GM12864 (cell line): Measurements from ENCODE around the gene ELOVL1.

Experiments
- DNase-seq: peaks from one replicate; pipeline ENCODE4 v3.0.0-alpha.2; 2011; ENCODE audit warnings: low read depth
- H3K4me3 ChIP-seq: 2 replicates; pipeline ENCODE4 v1.5.1; 2011; ENCODE audit warnings: mild to moderate bottlenecking, low read depth, low read length, control low read depth
- TF ChIP-seq, protein P1 (sequence below): IDR thresholded peaks from 2 replicates; pipeline ENCODE4 v1.5.1; 2011; ENCODE audit warnings: low read depth, mild to moderate bottlenecking, moderate library complexity, low read length, control low read depth, inconsistent platforms; ENCODE audit errors: missing control alignments

The ELOVL1 gene

DNA sequence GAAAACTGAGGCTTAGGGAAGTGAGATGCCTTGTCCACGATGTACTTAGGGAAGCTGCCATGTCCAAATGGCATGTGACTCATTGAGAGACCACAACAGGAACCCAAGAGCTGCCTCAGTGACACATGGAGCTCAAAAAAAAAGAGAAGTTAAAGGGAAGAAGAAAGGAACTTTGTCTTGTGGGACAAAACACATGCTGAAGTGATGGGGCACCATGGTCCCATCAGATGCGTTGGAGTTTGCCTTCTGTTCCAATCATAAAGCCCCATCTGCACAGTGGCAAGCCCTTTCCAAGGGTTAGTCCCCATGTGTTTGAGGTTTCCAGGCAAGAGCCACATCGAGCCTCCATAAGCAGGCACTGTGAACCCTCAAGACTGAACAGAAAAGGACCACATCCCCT is 13.8 kb upstream of the ELOVL1 start:
- H3K4me3 ChIP-seq: no peak overlapping the region
- TF ChIP-seq, protein P1, sequence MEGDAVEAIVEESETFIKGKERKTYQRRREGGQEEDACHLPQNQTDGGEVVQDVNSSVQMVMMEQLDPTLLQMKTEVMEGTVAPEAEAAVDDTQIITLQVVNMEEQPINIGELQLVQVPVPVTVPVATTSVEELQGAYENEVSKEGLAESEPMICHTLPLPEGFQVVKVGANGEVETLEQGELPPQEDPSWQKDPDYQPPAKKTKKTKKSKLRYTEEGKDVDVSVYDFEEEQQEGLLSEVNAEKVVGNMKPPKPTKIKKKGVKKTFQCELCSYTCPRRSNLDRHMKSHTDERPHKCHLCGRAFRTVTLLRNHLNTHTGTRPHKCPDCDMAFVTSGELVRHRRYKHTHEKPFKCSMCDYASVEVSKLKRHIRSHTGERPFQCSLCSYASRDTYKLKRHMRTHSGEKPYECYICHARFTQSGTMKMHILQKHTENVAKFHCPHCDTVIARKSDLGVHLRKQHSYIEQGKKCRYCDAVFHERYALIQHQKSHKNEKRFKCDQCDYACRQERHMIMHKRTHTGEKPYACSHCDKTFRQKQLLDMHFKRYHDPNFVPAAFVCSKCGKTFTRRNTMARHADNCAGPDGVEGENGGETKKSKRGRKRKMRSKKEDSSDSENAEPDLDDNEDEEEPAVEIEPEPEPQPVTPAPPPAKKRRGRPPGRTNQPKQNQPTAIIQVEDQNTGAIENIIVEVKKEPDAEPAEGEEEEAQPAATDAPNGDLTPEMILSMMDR: no peak
- DNase-seq: no peak

DNA sequence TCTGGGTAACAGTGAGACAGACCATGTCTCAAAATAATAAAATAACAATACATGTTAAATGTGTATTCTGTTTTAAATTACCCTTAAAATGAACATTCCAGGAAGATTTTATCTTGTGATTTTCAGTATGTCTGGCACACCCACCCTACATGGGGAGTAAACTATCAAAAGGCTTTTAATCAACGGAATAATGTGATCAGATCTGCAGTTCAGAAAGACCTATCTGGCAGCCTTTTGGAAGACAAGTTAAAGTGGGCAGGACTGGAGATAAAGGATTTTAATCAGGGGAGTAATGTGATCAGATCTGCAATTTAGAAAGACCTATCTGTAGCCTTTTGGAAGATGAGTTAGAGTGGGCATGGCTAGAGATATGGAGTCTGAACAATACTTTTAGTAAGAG is 11.7 kb upstream of the ELOVL1 start:
- DNase-seq: no peak
- no peak overlapping the region for H3K4me3 ChIP-seq
- TF ChIP-seq, protein P1: no peak

DNA sequence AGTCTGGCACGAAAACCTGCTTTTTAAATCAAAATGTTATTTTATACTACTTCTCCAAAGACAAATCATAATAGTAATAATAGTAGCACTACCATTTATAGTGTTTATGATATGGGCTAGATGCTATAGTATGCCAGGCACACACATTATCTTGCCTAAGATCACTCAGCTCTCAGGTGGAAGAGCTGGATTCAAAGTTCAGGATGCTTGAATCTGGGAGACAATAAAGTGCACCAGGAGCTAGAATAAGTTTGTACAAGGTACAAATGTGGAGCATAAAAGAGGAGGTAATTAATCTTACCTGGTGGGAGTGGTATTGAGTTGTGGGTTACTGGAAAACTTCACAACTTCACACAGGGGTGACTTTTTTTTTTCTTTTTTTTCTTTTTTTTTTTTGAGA is 10.0 kb upstream of the ELOVL1 start:
- H3K4me3 ChIP-seq: no peak overlapping the region
- DNase-seq: no peak
- TF ChIP-seq, protein P1: no peak

DNA sequence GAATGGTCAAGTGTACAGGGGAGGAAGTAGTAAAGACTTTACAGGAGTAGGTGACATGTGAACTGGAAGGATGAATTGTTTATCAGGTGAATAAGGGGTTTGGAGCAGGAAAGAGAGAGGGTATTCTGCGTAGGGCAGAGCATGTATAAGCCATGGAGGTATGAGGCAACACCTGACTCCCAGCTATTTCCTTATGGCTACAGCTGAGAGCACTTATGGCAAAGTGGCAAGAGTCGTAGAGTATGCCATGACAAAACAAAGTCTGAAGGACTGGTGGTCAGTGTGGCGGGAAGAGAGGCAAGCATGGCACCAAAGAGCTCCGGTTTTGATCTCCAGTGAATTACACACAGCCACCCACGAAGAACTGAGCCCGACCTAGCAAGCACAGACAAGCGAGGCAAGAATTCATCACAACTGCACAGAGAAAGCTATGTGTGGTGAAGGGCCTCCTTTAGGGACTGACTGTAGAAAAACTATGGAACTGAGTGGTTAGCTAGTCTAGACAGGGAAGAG is 9.0 kb upstream of the ELOVL1 start:
- no peak overlapping the region for H3K4me3 ChIP-seq
- TF ChIP-seq, protein P1: no peak
- DNase-seq: no peak

DNA sequence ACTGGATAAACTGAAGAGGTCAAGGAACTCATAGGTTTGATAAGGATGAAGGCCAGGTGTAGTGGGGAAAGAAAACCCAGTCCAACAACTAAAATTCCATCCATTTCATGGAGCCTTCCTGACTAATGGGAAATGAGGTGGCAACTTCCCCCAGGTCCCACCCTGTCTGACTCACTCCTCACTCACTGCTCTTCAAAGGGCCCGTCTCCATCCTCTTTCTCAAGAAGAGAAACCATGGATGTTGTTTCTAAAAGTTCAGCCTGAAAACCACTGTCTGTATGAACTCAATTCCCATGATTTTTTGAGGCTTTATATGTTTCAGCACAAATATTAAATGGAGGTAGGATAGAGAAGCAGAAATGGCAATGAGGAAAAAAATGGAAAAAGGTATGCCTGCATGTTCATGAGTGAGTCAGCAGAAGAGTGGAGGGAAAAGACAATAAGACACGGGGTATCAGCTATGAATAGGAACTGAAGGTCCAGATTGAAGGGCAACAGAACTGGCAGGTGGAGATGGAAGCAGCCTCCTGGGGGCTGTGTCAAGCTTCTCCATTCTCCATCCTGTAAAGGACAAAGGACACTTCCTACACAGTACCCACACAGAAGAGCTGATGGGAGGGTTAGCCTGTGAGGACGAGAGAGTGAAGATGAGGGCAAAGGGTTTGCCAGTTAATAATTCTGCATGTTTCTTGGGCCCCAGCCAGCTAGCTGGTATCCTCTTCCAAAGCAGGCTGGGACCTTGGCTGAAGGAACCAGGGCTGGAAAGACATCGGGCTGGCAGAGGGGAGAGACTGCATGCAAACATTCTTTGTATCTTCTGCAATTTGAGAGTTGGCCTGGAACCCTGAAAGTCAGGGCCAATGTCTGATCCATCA is 5.5 kb upstream of the ELOVL1 start:
- no peak for DNase-seq
- TF ChIP-seq, protein P1: no peak

DNA sequence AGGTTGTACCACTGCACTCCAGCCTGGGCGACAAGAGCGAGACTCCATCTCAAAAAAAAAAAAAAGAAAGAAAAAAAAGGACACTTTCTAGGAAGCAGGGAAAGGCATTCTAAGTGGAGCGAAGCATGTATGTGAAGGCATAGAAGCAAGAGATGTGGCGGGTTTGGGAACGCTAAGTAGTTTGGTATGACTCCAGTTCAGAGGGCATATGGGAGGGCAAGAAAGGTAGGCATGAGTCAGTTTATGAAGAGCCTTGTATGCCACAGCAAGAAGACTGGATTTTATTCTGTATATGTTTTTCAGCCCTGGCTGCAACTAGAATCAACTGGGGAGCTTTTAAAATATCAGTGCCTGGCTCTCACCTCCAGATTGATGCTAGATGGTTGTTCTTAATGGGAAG is 4.4 kb upstream of the ELOVL1 start:
- no peak for DNase-seq
- H3K4me3 ChIP-seq: no peak overlapping the region

More for the DNA sequence above, 5.5 kb upstream of the ELOVL1 start:
- no peak overlapping the region for H3K4me3 ChIP-seq

More for the DNA sequence above, 4.4 kb upstream of the ELOVL1 start:
- TF ChIP-seq, protein P1: no peak
